22Rv1 (cell line): ENCODE measurements around the gene INTS13.
"Not testable (repeated sequence)": the region's sequence is repeated elsewhere in the genome, so short reads cannot be mapped to it uniquely, and the experiment has no call there.

ENCODE experiments used
- H3K27ac ChIP-seq: fragments of 450-650 bp; 2 replicates; pipeline ENCODE4 v1.5.1; 2017
- ZFX ChIP-seq: fragments of 450-650 bp; IDR thresholded peaks from 2 replicates; pipeline ENCODE4 v1.6.1; 2017; ENCODE audit warnings: antibody characterized with exemption, borderline replicate concordance
- TF ChIP-seq, protein P1 (sequence below): fragments of 450-650 bp; IDR thresholded peaks from 2 replicates; pipeline ENCODE4 v1.5.1; 2017; ENCODE audit warnings: mild to moderate bottlenecking

The INTS13 gene

DNA sequence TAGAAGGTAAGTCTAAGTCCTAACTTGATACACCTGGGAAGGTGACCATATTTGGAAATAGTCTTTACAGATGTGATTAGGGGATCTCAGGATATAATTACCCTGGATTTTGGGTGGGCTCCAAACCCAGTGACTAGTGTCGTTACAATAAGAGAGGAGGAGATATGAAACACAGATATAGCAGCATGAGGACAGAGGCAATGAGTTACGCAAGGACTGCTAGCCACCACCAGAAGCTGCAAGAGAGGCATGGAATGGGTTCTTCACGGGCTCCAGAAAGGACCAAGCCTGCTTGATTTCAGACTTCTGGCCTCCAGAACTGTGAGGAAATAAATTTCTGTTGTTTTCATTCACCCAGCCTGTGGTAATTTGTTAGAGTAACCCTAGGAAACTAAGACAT lies 29.1 kb upstream of the INTS13 start:
- no peak overlapping the region for H3K27ac ChIP-seq
- TF ChIP-seq, protein P1, sequence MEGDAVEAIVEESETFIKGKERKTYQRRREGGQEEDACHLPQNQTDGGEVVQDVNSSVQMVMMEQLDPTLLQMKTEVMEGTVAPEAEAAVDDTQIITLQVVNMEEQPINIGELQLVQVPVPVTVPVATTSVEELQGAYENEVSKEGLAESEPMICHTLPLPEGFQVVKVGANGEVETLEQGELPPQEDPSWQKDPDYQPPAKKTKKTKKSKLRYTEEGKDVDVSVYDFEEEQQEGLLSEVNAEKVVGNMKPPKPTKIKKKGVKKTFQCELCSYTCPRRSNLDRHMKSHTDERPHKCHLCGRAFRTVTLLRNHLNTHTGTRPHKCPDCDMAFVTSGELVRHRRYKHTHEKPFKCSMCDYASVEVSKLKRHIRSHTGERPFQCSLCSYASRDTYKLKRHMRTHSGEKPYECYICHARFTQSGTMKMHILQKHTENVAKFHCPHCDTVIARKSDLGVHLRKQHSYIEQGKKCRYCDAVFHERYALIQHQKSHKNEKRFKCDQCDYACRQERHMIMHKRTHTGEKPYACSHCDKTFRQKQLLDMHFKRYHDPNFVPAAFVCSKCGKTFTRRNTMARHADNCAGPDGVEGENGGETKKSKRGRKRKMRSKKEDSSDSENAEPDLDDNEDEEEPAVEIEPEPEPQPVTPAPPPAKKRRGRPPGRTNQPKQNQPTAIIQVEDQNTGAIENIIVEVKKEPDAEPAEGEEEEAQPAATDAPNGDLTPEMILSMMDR = no peak
- TF ChIP-seq ZFX = no peak

DNA sequence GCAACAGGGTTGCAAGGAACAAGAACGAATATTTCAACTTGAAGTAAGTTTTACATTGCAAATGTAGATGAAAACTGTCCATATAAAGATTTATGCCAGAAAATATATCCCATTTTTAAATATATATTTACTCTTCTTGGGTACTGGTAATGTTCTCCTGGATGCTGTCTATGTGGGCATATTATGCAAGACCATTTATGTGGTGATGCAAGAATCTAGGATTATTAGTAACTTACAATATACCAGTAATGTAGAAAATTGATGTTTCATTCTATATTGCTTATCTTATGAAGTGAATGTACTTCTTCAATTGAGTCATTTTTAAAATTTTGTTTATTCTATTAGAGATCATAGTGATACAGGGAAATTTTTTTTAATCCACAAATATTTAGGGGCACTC lies 25.6 kb upstream of the INTS13 start:
- TF ChIP-seq, protein P1 = no peak
- no peak for TF ChIP-seq ZFX
- no peak overlapping the region for H3K27ac ChIP-seq

DNA sequence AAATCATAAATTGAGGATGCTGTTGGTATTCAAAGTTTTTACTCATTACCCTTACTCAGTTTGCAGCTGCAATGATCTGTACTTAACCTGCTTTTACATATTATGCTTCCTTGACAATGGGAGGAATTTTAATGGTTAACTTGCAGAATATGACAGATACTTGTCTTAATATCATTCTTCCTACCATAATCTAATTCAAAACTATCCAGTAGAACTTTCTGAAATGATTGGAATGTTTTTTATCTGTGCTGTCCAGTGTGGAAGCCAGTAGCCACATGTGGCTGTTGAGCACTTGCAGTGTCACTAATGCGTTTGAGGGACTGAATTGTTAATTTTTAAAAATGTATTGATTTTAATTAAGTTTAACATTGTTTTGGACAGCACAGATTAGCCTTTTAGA lies 24.0 kb upstream of the INTS13 start:
- H3K27ac ChIP-seq = no peak overlapping the region
- no peak for TF ChIP-seq ZFX
- TF ChIP-seq, protein P1 = no peak

DNA sequence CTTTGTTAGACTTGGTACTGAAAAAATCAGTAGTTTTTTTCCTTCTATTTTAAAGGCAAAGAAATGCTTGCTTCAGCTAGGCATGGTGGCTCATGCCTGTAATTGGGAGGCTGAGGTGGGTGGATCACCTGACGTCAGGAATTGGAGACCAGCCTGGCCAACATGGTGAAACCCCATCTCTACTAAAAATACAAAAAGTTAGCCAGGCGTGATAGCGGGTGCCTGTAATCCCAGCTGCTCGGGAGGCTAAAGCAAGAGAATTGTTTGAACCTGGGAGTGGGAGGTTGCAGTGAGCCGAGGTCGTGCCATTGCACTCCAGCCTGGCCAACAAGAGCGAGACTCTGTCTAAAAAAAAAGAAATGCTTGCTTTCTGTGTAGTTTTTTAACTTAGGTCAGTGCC lies 23.6 kb upstream of the INTS13 start:
- H3K27ac ChIP-seq = not testable (repeated sequence)

DNA sequence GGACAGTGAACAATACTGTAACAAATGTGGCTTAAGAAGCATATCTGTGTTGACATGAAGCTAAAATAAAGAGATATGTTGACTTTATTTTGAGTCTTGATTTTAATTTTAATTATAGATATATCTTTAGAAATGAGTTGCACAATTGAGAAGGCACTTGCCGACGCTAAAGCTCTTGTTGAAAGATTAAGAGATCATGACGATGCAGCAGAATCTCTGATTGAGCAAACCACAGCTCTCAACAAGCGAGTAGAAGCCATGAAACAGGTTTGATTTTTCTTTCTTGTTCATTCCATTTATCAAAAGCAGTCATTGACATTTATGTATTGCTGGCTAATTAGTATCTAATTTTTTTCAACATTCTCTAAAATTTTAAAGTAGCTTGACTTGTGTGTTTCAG lies 16.2 kb upstream of the INTS13 start:
- no peak overlapping the region for H3K27ac ChIP-seq
- TF ChIP-seq ZFX = no peak
- TF ChIP-seq, protein P1 = no peak

DNA sequence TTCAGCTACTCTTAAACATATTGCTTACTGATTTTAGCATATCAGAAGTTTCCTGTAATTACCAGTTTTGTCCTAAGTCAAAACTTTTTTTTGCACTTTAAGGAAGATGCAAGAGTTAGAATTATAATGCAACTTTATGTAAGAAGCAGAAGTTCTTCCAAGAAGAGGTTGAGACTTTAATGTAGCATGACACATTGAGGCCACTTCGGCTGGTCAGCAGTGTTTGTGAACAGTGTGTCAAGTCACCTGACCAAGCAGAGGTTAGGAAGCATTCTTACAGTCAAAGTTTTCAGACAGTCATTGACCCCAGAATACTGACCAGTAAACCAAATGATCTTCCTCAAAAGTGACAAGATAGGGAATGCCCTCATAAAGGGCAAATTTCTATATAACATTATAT lies 15.7 kb upstream of the INTS13 start:
- TF ChIP-seq, protein P1 = no peak
- no peak for TF ChIP-seq ZFX
- H3K27ac ChIP-seq = no peak overlapping the region

DNA sequence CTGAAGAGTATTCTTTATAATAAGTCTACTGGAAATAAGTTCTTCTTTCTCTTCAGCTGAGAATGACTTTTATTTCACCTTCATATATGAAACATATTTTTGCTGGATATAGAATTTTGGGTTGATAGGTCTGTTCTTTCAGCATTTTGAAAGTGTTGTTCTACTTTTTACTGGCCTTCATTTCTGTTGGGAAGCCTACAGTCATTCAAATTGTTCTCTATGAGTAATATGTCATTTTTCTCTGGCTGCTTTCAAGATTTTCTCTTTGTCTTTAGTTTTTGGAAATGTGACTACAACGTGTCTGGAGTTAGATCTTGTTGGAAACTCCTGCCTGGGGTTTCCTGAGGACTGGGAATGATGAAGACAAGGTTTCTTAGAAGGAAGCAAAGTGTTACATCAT lies 10.5 kb upstream of the INTS13 start:
- TF ChIP-seq, protein P1 = no peak
- no peak for TF ChIP-seq ZFX
- no peak overlapping the region for H3K27ac ChIP-seq

DNA sequence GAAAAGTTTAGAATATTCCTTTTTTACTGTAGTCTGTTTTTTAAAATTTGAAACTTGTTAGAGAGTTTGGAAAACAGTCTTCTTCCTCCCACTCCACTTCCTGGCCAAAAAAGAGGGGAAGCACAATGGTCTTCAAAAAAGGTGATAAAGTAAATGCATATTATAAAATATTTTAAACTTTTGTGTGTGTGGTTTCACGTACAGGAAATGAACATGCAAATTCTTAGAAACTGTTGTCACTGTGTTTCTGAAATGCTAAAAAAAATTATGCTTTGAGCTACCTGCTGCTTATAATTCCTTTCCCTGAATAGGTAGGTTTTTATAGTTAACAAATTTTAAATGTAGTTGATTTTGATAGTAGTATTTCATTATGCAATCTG lies 3.4 kb upstream of the INTS13 start:
- no peak overlapping the region for H3K27ac ChIP-seq
- no peak for TF ChIP-seq ZFX
- TF ChIP-seq, protein P1 = no peak
